NB4 (cell line): ENCODE data around the gene SPEF1.

ENCODE experiments used
- CTCF ChIP-seq: IDR thresholded peaks from one replicate; pipeline ENCODE4 v1.5.1; 2012; ENCODE audit warnings: low read depth, low read length
- MAX ChIP-seq: IDR thresholded peaks from 2 replicates; pipeline ENCODE4 v1.6.1; 2011; ENCODE audit warnings: low read depth, low read length
- MYC ChIP-seq: IDR thresholded peaks from 2 replicates; pipeline ENCODE4 v1.6.1; 2011; ENCODE audit warnings: low read depth, low read length
- POLR2A ChIP-seq: IDR thresholded peaks from 2 replicates; pipeline ENCODE4 v1.6.1; 2011; ENCODE audit warnings: mild to moderate bottlenecking; ENCODE audit not compliant: insufficient read length; ENCODE audit errors: extremely low read depth

- TF ChIP-seq CTCF (no peak), POLR2A (no peak), MYC (no peak), MAX (no peak)
Measured at GRCh38 chr20:3825526-3825925, 44.3 kb upstream of the SPEF1 start.
